ENCODE data around the gene RIN3. TPM values are rescaled to one million over a fixed set of nuclear protein-coding genes. Genes with fewer than 3 reads are reported as not detected.

RIN3 gene
- total RNA-seq, 1 experiment from 2014 or later = 10.9 TPM

DNA sequence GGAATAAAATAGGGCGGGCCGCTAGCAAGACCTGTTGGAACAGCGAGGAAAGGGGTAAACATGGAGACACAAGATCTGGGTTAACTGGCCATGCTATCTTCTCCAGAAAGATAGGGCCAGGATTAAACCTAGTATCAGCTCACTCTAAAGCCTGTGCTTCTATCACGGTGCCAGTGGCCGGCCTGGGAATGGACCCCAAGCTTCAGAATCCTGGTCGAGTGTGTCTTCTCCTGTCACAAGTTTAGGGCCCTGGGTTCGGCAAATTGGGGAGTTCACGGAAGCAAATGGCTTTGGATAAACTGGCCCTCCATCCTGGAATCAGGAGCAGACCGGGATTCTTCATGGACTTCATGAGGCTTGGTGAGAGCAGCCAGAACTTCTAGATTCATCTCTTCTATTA lies 152.7 kb downstream of the RIN3 start:
- BruUV-seq (replicated peaks) = no TSS peak
- Histone ChIP-seq H3K9me3 (ENCODE audit: control insufficient read depth, insufficient read depth, low read depth, low read length) (no peaks in the 10 kb centered on the region), H3K4me1 (ENCODE audit: control insufficient read depth, insufficient read depth, low read length) (no peaks in the 10 kb centered on the region), H3K27ac (ENCODE audit: low read length) (no peak overlapping the region), H3K4me3 (ENCODE audit: low read depth in 2 of 2, low read length in 2 of 2) (no peak overlapping the region), H3K36me3 (ENCODE audit: control insufficient read depth, insufficient read depth, low read length) (no peaks in the 10 kb centered on the region), H3K27me3 (ENCODE audit: control insufficient read depth, insufficient read depth, low read length) (no peaks in the 10 kb centered on the region)
- intact Hi-C loops (cut with micrococcal nuclease; ENCODE audit: unreplicated experiment) = no loop called here
- in situ Hi-C loops (cut with HindIII; ENCODE audit: low pct_unique_long_range_greater_than_20kb, low sequenced_read_pairs) = no loop called here
- TF ChIP-seq, protein P1, sequence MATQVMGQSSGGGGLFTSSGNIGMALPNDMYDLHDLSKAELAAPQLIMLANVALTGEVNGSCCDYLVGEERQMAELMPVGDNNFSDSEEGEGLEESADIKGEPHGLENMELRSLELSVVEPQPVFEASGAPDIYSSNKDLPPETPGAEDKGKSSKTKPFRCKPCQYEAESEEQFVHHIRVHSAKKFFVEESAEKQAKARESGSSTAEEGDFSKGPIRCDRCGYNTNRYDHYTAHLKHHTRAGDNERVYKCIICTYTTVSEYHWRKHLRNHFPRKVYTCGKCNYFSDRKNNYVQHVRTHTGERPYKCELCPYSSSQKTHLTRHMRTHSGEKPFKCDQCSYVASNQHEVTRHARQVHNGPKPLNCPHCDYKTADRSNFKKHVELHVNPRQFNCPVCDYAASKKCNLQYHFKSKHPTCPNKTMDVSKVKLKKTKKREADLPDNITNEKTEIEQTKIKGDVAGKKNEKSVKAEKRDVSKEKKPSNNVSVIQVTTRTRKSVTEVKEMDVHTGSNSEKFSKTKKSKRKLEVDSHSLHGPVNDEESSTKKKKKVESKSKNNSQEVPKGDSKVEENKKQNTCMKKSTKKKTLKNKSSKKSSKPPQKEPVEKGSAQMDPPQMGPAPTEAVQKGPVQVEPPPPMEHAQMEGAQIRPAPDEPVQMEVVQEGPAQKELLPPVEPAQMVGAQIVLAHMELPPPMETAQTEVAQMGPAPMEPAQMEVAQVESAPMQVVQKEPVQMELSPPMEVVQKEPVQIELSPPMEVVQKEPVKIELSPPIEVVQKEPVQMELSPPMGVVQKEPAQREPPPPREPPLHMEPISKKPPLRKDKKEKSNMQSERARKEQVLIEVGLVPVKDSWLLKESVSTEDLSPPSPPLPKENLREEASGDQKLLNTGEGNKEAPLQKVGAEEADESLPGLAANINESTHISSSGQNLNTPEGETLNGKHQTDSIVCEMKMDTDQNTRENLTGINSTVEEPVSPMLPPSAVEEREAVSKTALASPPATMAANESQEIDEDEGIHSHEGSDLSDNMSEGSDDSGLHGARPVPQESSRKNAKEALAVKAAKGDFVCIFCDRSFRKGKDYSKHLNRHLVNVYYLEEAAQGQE (IDR thresholded peaks at IDR 0.05; ENCODE audit: insufficient read depth in 1 of 2, low read depth in 2 of 2, low read length in 1 of 2) = no peak
- TF ChIP-seq, protein P2, sequence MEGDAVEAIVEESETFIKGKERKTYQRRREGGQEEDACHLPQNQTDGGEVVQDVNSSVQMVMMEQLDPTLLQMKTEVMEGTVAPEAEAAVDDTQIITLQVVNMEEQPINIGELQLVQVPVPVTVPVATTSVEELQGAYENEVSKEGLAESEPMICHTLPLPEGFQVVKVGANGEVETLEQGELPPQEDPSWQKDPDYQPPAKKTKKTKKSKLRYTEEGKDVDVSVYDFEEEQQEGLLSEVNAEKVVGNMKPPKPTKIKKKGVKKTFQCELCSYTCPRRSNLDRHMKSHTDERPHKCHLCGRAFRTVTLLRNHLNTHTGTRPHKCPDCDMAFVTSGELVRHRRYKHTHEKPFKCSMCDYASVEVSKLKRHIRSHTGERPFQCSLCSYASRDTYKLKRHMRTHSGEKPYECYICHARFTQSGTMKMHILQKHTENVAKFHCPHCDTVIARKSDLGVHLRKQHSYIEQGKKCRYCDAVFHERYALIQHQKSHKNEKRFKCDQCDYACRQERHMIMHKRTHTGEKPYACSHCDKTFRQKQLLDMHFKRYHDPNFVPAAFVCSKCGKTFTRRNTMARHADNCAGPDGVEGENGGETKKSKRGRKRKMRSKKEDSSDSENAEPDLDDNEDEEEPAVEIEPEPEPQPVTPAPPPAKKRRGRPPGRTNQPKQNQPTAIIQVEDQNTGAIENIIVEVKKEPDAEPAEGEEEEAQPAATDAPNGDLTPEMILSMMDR (IDR thresholded peaks at IDR 0.05) = no peak
- TF ChIP-seq POLR2AphosphoS5 (IDR thresholded peaks at IDR 0.05; ENCODE audit: low read depth, low read length) = no peak
- no peak for TF ChIP-seq TCF7L2 (IDR thresholded peaks at IDR 0.05; ENCODE audit: low read depth, low read length)
- no peak for TF ChIP-seq SIN3A (IDR thresholded peaks at IDR 0.05; ENCODE audit: borderline replicate concordance, insufficient read depth, low read depth, low read length)
- no peak for DNase-seq (ENCODE audit: low read depth, low spot score)
- POLR2A ChIA-PET = no interaction called here
- ATAC-seq = no peak
- CTCF ChIA-PET = interaction anchor here (0.5 kb wide), 1 partner anchor 176 kb away, joined by 4 read pairs; no protein-coding TSS in a partner anchor

DNA sequence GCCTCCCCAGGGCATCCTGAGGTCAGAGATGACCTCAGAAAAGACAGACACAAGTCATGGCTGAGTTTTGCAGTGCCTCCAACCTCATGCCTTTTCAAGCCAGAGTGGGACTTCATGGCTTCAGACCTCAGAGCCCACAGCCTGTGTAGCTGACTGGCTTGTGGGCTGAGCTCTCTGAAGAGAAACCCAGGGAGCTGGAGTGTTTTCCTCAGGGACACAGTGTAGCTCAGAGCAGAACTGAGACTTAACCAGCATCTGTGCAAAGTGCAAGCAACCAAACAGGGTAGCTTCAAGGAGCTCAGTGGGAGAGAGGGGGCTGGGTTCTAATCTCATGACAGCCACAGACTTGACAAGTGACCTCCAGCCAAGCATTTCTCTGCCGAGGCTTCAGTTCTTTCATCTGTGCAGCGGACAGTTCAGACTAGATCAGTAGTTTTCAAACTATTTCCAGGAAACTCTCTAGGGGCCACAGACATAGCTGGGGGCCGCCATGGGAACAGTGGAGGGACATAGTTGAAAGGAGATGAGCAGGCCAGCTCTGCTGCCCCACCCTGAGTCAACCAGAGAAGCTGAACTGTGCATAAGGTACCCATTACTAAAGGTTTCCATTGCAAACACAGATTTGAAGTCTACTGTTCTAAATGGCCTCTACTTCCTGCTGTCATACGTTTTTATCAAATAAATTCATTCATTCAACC lies 154.8 kb downstream of the RIN3 start:
- POLR2A ChIA-PET = no interaction called here
- in situ Hi-C loops (cut with HindIII; ENCODE audit: low pct_unique_long_range_greater_than_20kb, low sequenced_read_pairs) = no loop called here
- no peak for ATAC-seq

More for the DNA sequence above, 154.8 kb downstream of the RIN3 start:
- H3K4me1 ChIP-seq (ENCODE audit: control insufficient read depth, insufficient read depth, low read length) = no peaks in the 10 kb centered on the region
- H3K27me3 ChIP-seq (ENCODE audit: control insufficient read depth, insufficient read depth, low read length) = no peaks in the 10 kb centered on the region
- CTCF ChIA-PET = no interaction called here
- no peaks in the 10 kb centered on the region for H3K36me3 ChIP-seq (ENCODE audit: control insufficient read depth, insufficient read depth, low read length)
- no peaks in the 10 kb centered on the region for H3K9me3 ChIP-seq (ENCODE audit: control insufficient read depth, insufficient read depth, low read depth, low read length)
- DNase-seq (ENCODE audit: low read depth, low spot score) = no peak
- intact Hi-C loops (cut with micrococcal nuclease; ENCODE audit: unreplicated experiment) = no loop called here
- no peak overlapping the region for H3K4me3 ChIP-seq (ENCODE audit: low read depth in 2 of 2, low read length in 2 of 2)
- no TSS peak for BruUV-seq (replicated peaks)
- H3K27ac ChIP-seq (ENCODE audit: low read length) = no peak overlapping the region
- TF ChIP-seq, protein P1 (IDR thresholded peaks at IDR 0.05; ENCODE audit: insufficient read depth in 1 of 2, low read depth in 2 of 2, low read length in 1 of 2) = no peak
- TF ChIP-seq, protein P2 (IDR thresholded peaks at IDR 0.05) = no peak
- TF ChIP-seq POLR2AphosphoS5 (IDR thresholded peaks at IDR 0.05; ENCODE audit: low read depth, low read length) (no peak), SIN3A (IDR thresholded peaks at IDR 0.05; ENCODE audit: borderline replicate concordance, insufficient read depth, low read depth, low read length) (no peak), TCF7L2 (IDR thresholded peaks at IDR 0.05; ENCODE audit: low read depth, low read length) (no peak)

Data from Panc1 (cell line).